AG04450 (cell line): Measurements from ENCODE around the gene KRT9. TPM values are rescaled to one million over a fixed set of nuclear protein-coding genes. Genes with fewer than 3 reads are reported as not detected.
A peak's percentile ranks its signal among the peaks of the same experiment; 100 is the strongest.

ENCODE experiments used
- CTCF ChIA-PET: fragments of 300-600, 350-600 bp; formaldehyde crosslinking; extraction: SDS; loops from one replicate; lab custom pipeline; 2022; ENCODE audit warnings: antibody characterized with exemption, inconsistent platforms; lab: Charles Lee
- POLR2A ChIA-PET: fragments of 350-600 bp; formaldehyde crosslinking; extraction: SDS; loops from one replicate; lab custom pipeline; 2021; ENCODE audit warnings: antibody characterized with exemption, inconsistent platforms; lab: Yijun Ruan, JAX
- DNase-seq: peaks from one replicate; pipeline ENCODE4 v3.0.0-alpha.2; 2011; ENCODE audit warnings: low read depth, low spot score
- H3K27ac ChIP-seq: one replicate; pipeline ENCODE4 v1.5.1; 2012; ENCODE audit warnings: low read depth, low read length, control low read depth
- H3K27me3 ChIP-seq: one replicate; pipeline ENCODE4 v1.6.0; 2012; ENCODE audit warnings: low read length; ENCODE audit not compliant: control insufficient read depth, insufficient read depth
- H3K4me3 ChIP-seq: 2 replicates; pipeline ENCODE4 v1.5.1; 2011; ENCODE audit warnings: mild to moderate bottlenecking, low read depth, low read length, control low read depth
- H3K9me3 ChIP-seq: 2 replicates; pipeline ENCODE4 v1.5.1; 2012; ENCODE audit warnings: low read length; ENCODE audit not compliant: control insufficient read depth, insufficient read depth
- CTCF ChIP-seq: IDR thresholded peaks from 2 replicates; pipeline ENCODE4 v1.5.1; 2011; ENCODE audit warnings: low read depth, low read length, control low read depth, inconsistent platforms
- polyA plus RNA-seq: library from polyadenylated mRNA; depleted of rRNA; stranded (reverse); fragments of >200 nt; gene quantifications from 2 replicates; pipeline ENCODE4 v1.2.3, GENCODE V29; 2011

Gene KRT9
- polyA plus RNA-seq, 1 experiment, result not detected

GRCh38 chr17:41531993-41532392, 39.9 kb downstream of the KRT9 start:
- DNase-seq, result no peak
- Histone ChIP-seq H3K4me3 (no peak overlapping the region), H3K27me3 (no peaks in the 10 kb centered on the region), H3K27ac (no peak overlapping the region), H3K9me3 (no peaks in the 10 kb centered on the region; the same call in 1 of the 2 replicates)
- ChIA-PET CTCF (interaction anchor here (2.1 kb wide), 2 partner anchors 17 to 117 kb away, joined by 7 to 22 read pairs; no protein-coding TSS in a partner anchor), POLR2A (no interaction called here)
- no peak for TF ChIP-seq CTCF

DNA sequence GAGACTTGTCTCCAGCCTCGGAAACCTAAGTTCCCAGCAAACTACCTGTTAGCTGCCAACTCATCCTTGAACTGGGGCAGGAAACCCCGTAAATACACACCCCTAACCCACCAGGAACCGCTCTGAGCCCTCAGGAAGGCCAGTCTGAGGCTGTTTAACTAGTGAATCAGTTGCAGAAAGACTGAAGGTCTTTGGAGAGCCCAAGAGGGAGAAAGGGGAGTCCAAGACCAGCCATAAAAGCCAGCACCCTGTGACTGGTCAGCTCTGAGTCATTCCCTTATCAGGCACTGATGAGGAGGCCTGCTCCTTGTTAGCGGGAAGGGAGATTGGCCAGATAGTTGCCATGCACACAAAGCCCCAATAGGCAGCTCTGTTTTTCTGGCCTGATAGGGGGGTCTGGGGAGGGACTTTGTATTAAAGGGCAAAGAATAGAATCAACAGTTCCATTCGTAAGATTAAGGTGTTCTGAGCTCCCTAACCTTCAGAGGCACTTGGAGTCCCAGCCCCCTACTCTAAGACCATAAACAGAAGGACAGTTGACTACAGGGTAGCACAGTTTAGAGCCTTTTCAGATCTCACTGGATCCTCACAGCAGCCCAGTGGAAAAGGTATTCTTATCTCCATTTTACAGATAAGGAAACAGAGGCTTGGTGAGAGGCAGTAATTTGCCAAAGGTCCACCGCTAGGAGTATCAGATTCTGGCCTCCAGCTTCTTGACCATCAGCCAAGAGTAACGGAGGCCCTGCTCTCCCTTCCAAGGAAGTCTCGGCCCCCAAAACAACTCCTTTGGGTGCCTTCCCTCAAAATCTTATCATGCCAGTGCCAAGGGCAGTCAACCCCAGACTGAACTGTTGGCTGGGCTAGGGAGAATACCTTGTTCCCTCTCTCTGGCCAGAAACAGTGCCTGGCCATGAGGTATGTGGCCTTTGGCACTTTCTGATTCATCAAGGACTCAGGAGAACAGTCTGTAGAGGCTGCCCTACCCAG, 41.5 kb downstream of the KRT9 start:
- CTCF ChIA-PET, result interaction anchor here (1.0 to 3.8 kb wide), 2 partner anchors 19 to 119 kb away, joined by 4 to 26 read pairs; no protein-coding TSS in a partner anchor
- no peaks in the 10 kb centered on the region; the same call in 1 of the 2 replicates for H3K9me3 ChIP-seq
- H3K4me3 ChIP-seq, result no peak overlapping the region
- H3K27ac ChIP-seq, result peak overlapping the region; percentile 81
- DNase-seq, result peak; percentile 61
- TF ChIP-seq CTCF, result no peak
- POLR2A ChIA-PET, result interaction anchor here (1.0 kb wide), 1 partner anchor 159 kb away, joined by 3 read pairs; no protein-coding TSS in a partner anchor
- H3K27me3 ChIP-seq, result no peaks in the 10 kb centered on the region

- no peak for DNase-seq
- ChIA-PET CTCF (interaction anchor here (0.6 to 3.8 kb wide), 2 partner anchors 19 to 581 kb away, joined by 8 to 26 read pairs; no protein-coding TSS in a partner anchor), POLR2A (no interaction called here)
Measured at GRCh38 chr17:41529491-41529915, 42.4 kb downstream of the KRT9 start.

DNA sequence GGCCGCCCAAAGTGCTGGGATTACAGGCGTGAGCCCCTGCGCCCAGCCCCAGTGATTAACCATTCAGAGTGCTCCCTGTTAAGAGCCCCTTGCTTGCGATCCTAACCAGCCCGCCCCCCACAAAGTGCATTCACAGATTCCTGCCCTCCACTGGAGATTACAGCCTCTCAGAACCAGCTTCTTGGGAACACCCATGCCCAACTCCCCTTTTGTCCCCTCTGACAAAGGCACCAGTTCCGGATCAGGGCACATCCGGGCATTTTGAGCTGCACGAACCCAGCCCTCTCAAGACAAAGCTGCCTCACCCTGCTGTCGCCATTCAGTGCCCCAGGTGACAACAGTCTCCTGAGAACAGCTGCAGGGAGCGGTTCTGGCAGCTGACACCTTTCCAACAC, 42.9 kb downstream of the KRT9 start:
- CTCF ChIA-PET, result interaction anchor here (0.6 to 3.8 kb wide), 3 partner anchors 20 to 580 kb away, joined by 4 to 26 read pairs (median 8); no protein-coding TSS in a partner anchor
- POLR2A ChIA-PET, result no interaction called here

More at GRCh38 chr17:41529491-41529915, 42.4 kb downstream of the KRT9 start:
- no peaks in the 10 kb centered on the region for H3K27me3 ChIP-seq
- no peak overlapping the region for H3K4me3 ChIP-seq
- TF ChIP-seq CTCF, result no peak
- H3K27ac ChIP-seq, result peak overlapping the region; percentile 81
- no peaks in the 10 kb centered on the region; the same call in 1 of the 2 replicates for H3K9me3 ChIP-seq

More for the DNA sequence above, 42.9 kb downstream of the KRT9 start:
- peaks cover 4% of the 10 kb centered on the region; the same call in 1 of the 2 replicates for H3K9me3 ChIP-seq
- H3K27ac ChIP-seq, result no peak overlapping the region
- no peak for DNase-seq
- no peaks in the 10 kb centered on the region for H3K27me3 ChIP-seq
- no peak for TF ChIP-seq CTCF
- H3K4me3 ChIP-seq, result no peak overlapping the region
